Lower leg skin (tissue), 3 donors: Measurements from ENCODE around the gene SLC4A2.

Experiments used
- CTCF ChIP-seq, 3 donors: fragments of 450-650 bp; IDR thresholded peaks; one replicate each; pipeline ENCODE4 v1.5.1; 2016; ENCODE audit warnings: antibody characterized with exemption in 3 of 3, mild to moderate bottlenecking in 3 of 3, moderate library complexity in 2 of 3
- POLR2A ChIP-seq, 2 donors: fragments of 450-650 bp; IDR thresholded peaks; one replicate each; pipeline ENCODE4 v1.6.1; 2016 to 2017; ENCODE audit warnings: antibody characterized with exemption in 2 of 2, mild to moderate bottlenecking in 1 of 2, moderate library complexity in 1 of 2

- TF ChIP-seq CTCF (IDR thresholded peaks at IDR 0.05) (no peak), POLR2A (IDR thresholded peaks at IDR 0.05) (no peak)
Observed at GRCh38 chr7:151064454-151064853, 5.1 kb downstream of the SLC4A2 start.
